ENCODE data around the gene VDR. TPM values are rescaled to one million over a fixed set of nuclear protein-coding genes. Genes with fewer than 3 reads are reported as not detected.
"Not testable (repeated sequence)": the region's sequence is repeated elsewhere in the genome, so short reads cannot be mapped to it uniquely, and the experiment has no call there.

VDR gene
- total RNA-seq, 2 donors from 2014 or later, result 1.3 to 3.1 TPM

DNA sequence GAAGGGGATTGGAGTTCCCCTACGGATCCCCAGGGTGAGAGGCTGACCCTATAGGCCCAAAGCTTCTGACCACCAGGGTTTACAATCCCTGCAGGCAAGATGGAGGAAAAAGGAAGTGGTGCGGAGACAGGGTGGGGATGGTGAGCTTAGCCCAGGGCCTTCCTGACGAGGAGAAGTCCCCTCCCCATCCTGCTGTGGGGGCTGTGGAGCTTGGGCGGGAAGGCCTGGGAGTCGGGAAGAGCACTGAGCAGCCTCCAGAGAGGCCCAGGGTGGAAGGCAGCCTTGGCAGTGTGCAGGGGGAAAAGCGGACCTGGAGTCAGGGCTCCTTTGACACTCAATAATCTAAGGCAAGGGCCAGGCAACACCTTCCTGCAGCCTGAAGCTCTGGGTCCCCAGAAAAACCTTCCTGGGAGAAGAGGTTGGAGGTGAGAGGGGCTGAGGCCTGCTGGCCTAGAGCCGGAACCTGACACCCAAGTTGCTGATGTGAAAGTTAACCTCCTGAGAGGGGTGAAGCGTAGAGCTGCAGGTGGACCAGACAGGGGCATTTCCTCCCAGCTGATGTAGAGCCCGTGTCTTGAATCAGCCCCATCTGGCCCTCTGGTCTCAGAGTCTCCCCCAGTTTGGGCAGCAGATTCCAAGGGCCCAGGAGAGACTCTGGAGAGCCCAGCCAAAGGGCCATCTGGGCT lies 91.1 kb downstream of the VDR start:
- no peaks in the 10 kb centered on the region for H3K9me3 ChIP-seq
- DNase-seq (peak in 1 of 4 donors; percentile 32), ATAC-seq (no peak)
- TF ChIP-seq CTCF (IDR thresholded peaks at IDR 0.05) (no peak), POLR2A (IDR thresholded peaks at IDR 0.05) (no peak)
- 69 to 75% methylated on average over 7 to 9 of the region's 9 CpGs for WGBS, 2 donors
- H3K27me3 ChIP-seq, result no peaks in the 10 kb centered on the region
- no peak overlapping the region for H3K4me3 ChIP-seq
- H3K36me3 ChIP-seq (replicated peaks in 1 of 2; ENCODE audit: insufficient read depth in 1 of 2, low read depth in 2 of 2), result no peaks in the 10 kb centered on the region
- intact Hi-C loops (cut with DNase I), result no loop called here
- H3K4me1 ChIP-seq, result peaks cover 73% of the 10 kb centered on the region
- H3K27ac ChIP-seq, result peak overlapping the region; percentile 84 to 95 (median 91)

GRCh38 chr12:47812797-47813510 lies 91.8 kb downstream of the VDR start:
- Histone ChIP-seq H3K27ac (peak overlapping the region; percentile 84 to 95 (median 91)), H3K9me3 (no peaks in the 10 kb centered on the region), H3K36me3 (replicated peaks in 1 of 2; ENCODE audit: insufficient read depth in 1 of 2, low read depth in 2 of 2) (no peaks in the 10 kb centered on the region), H3K4me1 (peaks cover 73% of the 10 kb centered on the region), H3K4me3 (no peak overlapping the region), H3K27me3 (no peaks in the 10 kb centered on the region)
- WGBS, 2 donors, result 8 to 23% methylated on average over 22 to 37 of the region's 37 CpGs
- intact Hi-C loops (cut with DNase I), result no loop called here
- TF ChIP-seq POLR2A (IDR thresholded peaks at IDR 0.05), result peak; percentile 19 to 57 (median 54)
- no peak for TF ChIP-seq CTCF (IDR thresholded peaks at IDR 0.05)
- peak; percentile 70 to 87 (median 82) for DNase-seq
- peak; percentile 84 for ATAC-seq

DNA sequence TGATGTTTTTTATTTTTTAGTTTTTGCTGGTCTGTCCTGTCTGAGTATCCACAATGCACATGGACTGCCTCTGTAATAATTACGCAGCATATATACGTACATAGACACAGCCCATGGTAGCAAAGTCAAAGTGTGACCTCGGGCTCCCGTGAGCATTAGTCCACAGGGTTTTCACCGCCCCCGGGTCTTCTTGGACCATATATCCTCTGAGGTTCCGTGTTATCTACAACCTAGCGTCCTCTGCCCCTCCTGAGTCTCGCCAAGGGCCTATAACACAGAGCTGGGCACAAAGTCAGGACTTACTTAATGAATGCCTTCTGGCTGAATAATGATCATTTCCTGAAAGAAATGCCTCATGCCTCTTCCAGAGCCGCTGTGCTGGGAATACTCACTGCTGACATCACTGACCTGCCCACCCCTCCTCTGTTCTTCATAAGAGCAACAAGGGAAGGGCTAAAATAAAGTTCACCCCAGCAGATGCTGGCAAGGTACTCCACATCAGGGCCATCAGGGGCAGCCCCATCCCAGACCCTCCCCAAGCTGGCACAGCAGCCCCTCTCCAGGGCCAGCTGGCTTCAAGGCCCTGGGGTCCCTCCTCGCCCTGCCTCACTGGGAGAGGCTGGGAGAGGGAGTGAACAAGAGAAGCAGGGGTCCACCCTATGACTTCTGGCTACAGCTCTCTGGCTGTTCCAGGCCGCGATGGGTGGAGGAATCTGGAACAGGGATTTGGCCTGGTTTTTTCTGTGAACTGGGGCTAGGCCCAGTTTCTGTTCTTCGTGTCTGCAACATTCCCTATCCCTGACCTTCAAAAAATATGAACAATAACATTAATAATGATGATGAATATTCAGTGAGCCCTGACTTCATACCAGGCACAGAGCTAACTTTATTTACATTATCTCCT lies 93.0 kb downstream of the VDR start:
- DNase-seq (peak in 1 of 4 donors; percentile 45), ATAC-seq (peak; percentile 7)
- no peaks in the 10 kb centered on the region for H3K27me3 ChIP-seq
- H3K4me1 ChIP-seq, result peaks cover 75% of the 10 kb centered on the region
- WGBS, 2 donors, result 63 to 73% methylated on average over 13 to 14 of the region's 14 CpGs
- no peaks in the 10 kb centered on the region for H3K36me3 ChIP-seq (replicated peaks in 1 of 2; ENCODE audit: insufficient read depth in 1 of 2, low read depth in 2 of 2)
- H3K9me3 ChIP-seq, result no peaks in the 10 kb centered on the region
- peak overlapping the region; percentile 84 to 95 (median 91) for H3K27ac ChIP-seq
- H3K4me3 ChIP-seq, result no peak overlapping the region
- intact Hi-C loops (cut with DNase I), result no loop called here
- TF ChIP-seq POLR2A (IDR thresholded peaks at IDR 0.05), result no peak
- no peak for TF ChIP-seq CTCF (IDR thresholded peaks at IDR 0.05)

GRCh38 chr12:47811072-47811396 lies 93.8 kb downstream of the VDR start:
- Histone ChIP-seq H3K4me1 (peaks cover 79% of the 10 kb centered on the region), H3K4me3 (no peak overlapping the region), H3K36me3 (replicated peaks in 1 of 2; ENCODE audit: insufficient read depth in 1 of 2, low read depth in 2 of 2) (no peaks in the 10 kb centered on the region), H3K27me3 (no peaks in the 10 kb centered on the region), H3K9me3 (no peaks in the 10 kb centered on the region), H3K27ac (peak overlapping the region in 3 of 4 donors; percentile 18 to 95 (median 46))
- DNase-seq (no peak), ATAC-seq (no peak)
- WGBS, 2 donors, result 67 to 68% methylated on average over 2 of the region's 2 CpGs
- TF ChIP-seq POLR2A (IDR thresholded peaks at IDR 0.05) (no peak), CTCF (IDR thresholded peaks at IDR 0.05) (no peak)
- intact Hi-C loops (cut with DNase I), result no loop called here

DNA sequence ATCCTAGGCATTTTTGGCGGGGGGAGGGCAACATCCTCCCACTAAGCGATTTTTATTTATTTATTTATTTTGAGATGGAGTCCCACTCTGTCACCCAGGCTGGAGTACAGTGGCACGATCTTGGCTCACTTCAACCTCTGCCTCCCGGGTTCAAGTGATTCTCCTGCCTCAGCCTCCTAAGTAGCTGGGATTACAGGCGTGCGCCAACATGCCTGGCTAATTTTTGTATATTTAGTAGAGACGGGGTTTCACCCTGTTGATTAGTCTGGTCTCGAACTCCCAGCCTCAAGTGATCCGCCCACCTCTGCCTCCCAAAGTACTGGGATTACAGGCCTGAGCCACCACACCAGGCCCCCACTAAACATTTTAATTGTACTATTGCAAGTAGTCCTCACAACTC lies 95.3 kb downstream of the VDR start:
- DNase-seq; intact Hi-C loops (cut with DNase I); H3K4me3 ChIP-seq; H3K9me3 ChIP-seq; H3K36me3 ChIP-seq (replicated peaks in 1 of 2; ENCODE audit: insufficient read depth in 1 of 2, low read depth in 2 of 2); ATAC-seq; H3K27me3 ChIP-seq: not testable (repeated sequence)
- H3K4me1 ChIP-seq, result peaks cover 88% of the 10 kb centered on the region
- H3K27ac ChIP-seq, result peak overlapping the region in 1 of 4 donors; percentile 95
- 86 to 88% methylated on average over 9 of the region's 9 CpGs for WGBS, 2 donors
